NOMO-1 treated with DMSO at 0.1 percent for 48 hours (cell line): ENCODE data around the gene SMYD3.

ENCODE experiments used
- DNase-seq: peaks from one replicate; lab custom pipeline; 2025; ENCODE audit not compliant: unreplicated experiment; lab: John Stamatoyannopoulos, UW

Gene SMYD3

DNA sequence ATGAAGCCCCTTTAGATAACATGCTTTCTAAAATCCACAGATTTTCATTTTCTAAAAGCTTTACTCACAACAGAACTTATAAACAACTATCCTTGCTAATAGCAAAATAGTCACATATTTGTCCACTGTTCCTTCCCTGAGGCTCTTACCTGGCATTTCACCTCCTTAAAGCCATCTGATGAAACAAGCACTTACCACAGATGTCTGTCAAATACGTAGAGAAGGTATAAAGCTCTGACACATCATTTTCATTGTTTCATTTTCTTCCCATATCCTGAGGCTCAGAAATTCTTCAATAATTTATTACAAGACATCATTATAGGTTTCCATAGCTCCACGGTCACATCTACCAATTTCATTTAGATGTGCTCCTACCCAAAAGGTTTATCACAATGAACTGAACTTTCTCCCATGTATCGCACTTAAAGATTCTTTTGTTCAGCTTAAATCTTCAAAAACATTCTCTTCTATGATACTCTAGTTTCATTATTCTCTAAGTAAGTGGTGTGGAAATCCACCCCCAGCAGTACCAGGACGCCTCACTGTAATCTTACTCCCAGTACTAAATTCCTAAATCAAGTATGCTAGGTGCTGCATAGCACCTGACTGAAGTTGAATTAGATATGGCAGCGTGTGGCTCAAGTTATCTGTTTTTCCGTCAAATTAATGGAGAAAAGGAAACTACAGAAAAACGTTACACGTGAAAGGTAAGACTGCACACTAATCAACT lies 569.6 kb downstream of the SMYD3 start:
- DNase-seq: no peak

DNA sequence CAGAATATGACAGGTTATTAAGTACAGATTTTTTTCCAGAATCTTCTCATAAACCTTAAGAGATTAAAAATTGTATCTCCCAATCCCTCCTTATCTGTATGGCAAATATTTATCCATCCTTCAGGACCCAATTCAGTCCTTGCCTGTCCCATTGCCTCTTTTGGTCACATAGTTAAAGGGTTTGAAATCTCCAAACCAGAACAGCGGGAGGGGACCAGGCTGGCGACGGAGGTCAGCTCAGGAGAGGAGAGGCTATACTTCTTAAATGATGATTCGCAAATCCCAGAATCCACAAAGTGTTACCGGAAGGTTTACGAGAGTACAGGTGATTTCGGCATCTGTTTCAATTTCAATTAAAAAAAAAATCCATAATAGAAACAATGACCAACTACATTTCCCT lies 572.7 kb downstream of the SMYD3 start:
- DNase-seq: no peak

DNA sequence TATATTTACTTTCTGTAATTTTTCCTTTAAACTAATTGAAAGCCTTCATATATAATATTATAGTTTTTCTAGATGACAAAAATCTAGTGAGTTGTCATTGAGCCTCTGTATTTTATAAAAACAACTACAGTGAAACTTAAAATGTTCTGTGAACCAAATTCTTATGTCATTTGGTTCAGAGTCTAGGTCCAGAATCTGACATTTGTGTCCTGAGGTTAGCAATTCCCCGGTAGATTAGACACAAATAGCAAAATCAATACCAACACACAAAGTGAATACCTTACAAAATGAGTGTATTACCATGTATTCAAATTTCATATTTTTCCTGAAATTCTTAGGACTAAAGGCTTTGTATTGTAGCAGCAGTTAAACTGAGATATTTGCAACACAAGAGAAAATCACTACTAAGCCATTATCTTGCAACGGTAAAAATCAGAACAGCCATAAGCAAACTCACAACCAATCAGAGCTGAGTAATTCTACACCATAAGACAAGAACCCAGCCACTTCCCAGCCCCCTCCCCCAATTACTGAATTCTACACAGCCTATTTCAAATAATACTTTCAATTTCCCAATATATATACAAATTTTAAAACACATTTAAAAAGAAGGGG lies 573.5 kb downstream of the SMYD3 start:
- DNase-seq: no peak

DNA sequence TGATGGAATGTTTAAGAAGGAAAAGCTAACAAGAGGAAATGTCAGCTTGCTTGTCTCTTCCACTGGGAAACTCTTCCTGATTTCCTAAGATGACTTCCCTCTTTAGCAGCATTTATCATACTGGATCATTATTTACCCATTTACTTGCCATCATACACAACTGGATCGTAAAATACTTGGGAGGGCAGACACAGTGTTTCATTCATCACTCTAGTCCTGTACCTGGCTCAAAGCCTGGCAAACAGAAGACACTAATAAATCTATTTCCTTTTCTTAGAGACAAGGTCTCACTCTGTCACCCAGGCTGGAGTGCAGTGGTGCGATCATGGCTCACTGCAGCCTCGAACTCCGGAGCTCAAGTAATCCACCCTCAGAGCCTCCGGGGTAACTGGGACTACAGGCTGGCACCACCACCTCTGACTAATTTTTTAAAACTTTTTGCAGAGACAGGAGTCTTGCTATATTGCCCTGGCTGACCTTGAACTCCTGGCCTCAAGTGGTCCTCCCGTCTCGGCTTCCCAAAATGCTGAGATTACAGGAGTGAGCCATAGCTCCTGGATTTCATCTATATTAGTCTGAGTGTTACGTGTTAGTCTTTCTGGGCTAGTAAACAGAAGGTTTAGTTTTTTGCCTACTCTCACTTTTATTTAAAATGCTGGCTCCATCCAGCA lies 574.6 kb downstream of the SMYD3 start:
- DNase-seq: no peak

DNA sequence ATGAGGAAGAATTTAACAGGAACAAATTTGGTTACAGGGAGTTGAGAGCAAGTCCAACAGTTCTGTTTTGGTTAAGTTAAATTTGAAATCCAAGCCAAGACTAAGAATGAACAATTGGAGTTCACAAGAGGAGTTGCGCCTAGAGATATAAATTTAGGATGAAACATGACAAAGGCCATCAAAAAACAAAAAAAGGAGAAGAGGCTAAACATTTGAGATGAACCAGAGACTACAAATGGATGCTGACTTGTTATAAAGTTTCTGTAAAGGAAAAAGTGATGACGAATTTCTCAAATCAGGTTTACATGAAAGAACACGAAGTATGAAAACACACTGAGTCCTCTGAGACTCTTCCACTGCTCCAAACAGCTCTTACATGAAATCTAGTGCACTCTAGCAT lies 575.6 kb downstream of the SMYD3 start:
- DNase-seq: no peak

DNA sequence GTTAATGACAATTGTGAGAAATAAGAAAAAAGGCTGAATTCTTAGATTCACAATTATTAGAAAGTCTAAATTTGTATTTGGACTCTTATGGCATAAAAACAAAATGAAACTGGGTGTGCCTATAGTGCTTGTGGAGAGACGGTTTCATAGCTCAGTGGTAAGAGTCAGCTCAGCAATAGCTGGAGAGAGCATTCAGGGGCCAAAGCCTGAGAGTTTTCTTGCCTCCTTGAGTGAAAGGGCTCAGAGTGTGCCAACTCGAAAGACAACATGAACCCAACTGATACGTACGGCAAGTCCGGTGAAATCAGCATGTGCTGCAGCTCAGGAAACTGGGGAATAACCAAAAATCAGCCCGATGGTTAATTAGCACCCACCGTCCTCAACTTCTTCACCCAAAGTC lies 577.9 kb downstream of the SMYD3 start:
- DNase-seq: no peak

DNA sequence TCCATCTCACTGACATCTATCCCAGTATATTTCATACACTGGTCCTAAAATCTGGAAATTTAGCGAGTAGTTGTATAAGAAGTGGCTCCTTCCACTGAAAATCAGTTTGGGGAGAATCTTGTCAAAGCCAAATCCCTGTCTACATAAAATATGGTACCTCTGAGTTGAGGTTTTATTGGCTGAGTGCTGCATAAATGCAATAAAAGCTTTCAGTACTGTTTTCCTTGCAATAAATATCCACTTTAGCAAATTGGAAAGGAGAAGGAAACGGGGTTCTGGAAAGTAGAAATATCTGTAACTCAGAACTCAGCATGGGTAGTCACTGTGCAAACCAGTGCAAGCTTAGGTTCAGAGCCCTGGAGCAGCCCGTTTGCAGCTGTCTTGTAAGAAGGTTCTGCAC lies 580.2 kb downstream of the SMYD3 start:
- DNase-seq: no peak

DNA sequence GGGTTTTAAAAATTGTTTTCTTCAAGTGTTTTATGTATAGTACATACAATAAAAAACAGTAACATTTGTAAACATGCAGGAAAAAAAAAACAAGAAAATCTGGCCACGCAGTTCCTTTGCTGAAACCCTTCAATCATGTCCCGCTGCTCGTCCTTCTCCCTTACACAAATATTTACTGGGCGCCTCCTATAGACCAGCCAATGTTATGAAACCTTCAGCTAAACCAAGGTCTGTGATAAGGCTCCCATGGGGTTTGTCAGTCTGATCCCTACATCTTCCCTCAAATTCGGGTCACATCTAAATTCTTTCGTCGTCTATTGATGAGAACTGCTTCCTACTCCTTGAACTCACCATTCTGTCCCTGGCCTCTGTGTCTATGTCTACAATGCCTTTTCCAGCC lies 583.9 kb downstream of the SMYD3 start:
- no peak for DNase-seq

DNA sequence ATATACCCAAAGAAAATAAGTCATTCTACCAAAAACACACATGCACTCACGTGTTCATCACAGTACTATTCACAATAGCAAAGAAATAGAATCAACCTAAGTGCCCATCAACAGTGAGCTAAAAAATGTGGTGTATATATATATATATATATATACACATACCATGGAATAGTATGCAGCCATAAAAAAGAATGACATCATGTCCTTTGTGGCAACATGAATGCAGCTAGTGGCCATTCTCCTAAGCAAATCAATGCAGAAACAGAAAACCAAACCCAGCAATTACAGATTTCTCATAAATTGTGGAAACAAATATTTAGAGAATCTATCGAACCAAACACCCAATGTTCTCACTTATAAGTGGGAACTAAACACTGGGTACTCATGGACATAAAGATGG lies 585.7 kb downstream of the SMYD3 start:
- no peak for DNase-seq

DNA sequence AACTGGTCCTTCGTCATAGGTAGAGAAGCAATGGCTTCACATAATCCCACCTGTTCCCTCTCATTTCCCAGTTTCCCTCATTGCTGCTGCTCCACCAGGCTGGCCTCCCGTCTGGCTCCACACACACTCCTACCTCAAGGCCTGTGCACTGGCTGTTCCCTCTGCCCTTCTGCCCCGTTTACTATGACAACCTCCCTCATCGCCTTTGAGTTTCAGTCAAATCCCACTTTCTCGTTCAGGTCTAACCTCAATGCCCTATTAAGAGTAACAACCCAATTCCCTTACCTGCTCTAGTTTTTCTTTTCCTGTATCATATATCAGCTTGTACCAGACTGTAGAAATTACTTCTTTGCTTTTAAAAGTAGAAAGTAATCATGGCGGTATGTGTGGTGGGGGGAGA lies 589.7 kb downstream of the SMYD3 start:
- no peak for DNase-seq

DNA sequence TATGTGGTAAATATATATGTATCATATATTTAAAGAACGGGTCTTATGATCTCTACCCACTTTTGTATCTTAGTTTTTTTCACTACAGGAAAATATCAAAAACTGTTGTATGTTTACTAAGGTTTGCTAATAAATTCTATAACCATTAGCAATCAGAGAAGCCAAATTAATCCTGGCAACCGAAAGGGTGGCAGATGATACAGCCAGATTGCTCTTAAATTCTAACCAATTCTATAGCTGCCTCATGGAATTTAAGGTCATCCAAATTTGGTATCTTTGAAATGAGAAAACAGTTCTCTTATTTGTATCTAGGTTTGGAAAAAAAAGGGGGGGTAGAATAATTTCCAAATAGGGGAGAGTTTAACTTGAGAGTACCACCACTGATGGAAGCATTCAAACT lies 591.2 kb downstream of the SMYD3 start:
- DNase-seq: no peak

DNA sequence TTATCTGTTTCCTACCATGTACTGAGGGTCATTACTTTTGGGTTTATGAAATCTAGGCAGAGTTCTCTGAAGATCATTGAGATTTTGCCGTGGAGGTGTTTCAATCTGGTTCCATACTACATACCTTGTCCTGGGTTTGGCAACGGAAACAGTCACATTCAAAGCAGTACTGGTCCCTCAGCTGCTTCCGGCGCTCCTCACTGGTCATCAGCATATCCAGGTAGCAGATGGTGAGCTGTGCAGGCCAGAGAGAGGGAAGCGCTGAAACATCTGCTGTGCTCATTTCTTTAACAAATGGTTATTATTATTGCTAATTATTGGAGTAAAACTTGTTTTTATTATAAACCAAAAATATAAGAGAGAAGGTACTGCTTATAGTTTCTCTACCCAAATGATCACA lies 591.7 kb downstream of the SMYD3 start:
- no peak for DNase-seq

DNA sequence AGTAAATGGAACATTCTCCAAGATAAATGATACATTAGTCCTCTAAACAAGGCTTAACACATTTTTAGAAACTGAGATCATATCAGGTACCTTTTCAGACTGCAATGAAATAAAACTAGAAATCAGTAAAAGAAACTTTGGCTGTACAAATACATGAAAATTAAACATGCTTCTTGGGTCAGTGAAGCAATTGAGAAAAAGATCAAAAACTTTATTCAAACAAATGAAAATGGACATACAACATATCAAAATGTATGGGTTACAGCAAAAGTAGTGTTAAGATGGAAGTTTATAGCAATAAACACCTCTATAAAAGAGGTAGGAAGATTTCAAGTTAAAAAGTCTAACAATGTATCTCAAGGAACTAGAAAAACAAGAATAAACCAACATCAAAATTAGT lies 598.5 kb downstream of the SMYD3 start:
- DNase-seq: no peak

DNA sequence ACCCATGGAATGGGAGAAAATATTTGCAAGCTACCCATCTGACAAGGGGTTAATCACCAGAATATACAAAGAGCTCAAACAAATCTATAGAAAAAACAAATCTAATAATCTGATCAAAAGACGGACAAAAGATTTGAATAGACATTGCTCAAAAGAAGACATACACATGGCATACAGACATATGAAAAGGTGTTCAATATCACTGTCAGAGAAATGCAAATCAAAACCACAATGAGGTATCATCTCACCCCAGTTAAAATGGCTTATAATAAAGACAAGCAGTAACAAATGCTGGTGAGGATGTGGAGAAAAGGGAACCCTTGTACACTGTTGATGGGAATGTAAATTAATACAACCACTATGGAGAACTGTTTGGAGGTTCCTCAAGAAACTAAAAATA lies 600.9 kb downstream of the SMYD3 start:
- DNase-seq: no peak

DNA sequence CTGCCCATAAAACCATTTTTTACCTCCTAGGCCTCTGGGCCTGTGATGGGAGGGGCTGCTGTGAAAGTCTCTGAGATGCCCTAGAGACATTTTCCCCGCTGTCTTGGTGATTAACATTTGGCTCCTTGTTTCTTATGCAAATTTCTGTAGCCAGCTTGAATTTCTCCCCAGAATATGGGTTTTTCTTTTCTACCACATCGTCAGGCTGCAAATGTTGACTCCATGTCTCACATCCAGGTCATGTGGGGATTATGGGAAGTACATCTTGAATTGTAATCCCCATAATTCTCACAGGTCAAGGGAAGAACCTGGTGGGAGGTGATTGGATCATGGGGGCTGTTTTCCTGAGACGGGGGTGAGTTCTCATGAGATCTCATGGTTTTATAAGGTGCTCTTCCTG lies 603.2 kb downstream of the SMYD3 start:
- no peak for DNase-seq

DNA sequence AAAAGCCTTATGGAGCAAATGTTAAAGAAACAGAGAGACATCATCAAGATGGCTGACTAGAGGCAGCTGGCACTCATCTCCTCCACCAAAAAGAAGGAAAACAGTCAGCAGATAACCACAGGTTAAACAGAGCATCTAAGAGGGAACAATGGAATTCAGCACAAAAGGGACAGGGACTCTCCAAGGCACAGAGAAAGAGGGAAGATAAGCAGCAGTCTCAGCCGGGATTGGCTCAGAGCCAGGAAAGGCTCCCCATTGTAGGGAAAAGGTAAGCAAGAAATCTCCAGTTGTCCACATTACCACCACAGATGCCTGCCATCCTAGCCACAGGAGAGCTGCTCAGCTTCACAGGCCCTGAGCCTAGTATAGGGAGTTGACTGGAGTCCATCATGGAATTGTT lies 605.5 kb downstream of the SMYD3 start:
- no peak for DNase-seq

DNA sequence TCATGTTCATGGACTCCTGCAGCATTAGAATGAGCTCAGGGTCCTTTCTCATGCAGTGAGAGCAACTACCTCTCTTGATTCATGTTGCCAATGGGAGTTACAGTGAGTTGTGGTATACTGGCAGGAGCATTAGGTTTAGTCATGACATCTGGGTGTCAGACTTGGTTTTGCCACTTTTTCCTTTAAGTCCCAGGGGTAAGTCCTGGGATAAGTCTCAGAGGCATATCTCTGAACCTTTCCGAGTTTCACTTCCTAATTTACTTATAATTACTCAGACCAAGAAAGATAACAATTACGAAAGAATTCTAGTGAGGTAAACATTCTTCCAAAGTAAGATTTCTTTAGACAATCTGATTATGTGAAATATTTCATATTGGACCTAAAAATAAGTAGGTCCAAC lies 606.0 kb downstream of the SMYD3 start:
- DNase-seq: peak; percentile 82

DNA sequence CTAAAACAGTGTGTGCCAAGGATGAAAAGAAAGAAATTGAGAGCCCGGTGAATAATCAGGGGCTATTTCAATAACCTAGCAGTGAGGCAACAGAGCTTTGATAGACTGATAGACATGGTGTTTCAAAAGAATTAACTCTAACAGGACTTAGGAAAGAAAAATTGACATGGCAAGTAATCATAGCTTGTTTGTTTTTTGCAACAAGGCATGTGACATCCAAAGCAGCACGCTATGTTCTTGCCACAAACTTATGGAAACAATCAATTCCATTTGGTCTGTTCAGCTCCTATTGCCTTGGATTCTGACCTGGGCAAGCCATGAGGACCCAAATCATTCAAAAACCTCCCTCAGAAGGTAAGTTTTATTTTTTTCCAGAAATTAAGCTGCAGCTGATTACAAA lies 608.5 kb downstream of the SMYD3 start:
- no peak for DNase-seq

DNA sequence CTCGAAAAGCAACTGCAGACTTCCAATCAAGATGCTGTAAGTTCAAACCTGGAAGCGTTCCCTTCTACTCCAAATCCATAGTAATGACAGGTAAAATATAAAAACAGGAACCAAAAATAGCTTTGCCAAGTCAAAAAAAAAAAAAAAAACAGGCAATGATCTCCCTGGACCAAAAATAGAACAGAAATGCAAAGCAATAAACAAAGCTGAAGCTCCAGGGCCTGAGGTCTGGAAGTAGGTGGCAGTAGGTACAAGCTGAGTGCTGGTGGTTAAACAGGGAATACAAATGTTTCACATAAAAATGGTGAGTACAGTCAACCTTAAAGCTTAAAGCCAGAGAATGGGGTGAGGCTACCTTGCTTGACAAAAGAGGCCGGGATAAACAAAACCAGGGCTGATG lies 610.8 kb downstream of the SMYD3 start:
- DNase-seq: no peak

DNA sequence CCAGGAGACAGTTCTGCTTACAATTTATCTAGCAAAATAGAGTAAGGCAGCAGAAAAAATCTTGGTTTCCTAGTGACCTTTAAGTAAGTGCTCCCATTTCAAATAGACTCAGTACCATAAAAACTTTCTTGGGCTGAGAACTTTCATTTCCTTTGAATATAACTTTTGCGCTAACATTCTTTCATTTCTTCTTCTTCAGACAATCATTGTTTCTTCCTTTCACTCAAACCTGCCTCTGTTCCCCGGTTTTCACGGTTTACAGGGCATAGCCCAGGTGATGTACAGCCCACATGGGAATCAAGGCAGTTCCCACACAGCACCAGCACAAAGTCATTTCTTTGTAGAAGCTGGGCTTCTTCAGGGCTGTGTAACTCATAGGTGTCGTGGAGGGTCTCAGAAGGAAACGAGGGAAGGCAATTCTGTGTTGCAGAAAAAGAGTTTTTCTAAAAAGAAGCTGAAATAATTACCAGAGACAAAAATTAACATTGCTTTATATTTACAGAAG lies 611.6 kb downstream of the SMYD3 start:
- DNase-seq: no peak

DNA sequence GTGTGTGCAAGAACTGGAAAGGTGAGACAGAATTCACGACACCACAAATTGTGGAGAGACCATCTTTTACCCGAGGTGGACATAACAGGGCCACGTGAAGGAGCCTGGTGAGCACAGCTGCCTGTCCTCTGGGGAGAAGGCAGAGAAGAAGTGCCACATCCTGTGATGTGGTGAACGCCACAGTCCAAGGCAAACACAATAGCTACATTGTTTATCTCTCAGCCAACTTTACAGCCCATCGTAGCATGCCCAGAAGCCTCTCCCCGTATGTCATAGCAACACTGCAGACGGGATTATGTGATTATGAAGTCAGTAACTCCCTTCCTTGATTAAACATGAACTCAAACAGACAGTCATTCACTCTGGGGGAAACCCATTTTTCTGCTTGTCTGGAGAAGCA lies 612.2 kb downstream of the SMYD3 start:
- no peak for DNase-seq

DNA sequence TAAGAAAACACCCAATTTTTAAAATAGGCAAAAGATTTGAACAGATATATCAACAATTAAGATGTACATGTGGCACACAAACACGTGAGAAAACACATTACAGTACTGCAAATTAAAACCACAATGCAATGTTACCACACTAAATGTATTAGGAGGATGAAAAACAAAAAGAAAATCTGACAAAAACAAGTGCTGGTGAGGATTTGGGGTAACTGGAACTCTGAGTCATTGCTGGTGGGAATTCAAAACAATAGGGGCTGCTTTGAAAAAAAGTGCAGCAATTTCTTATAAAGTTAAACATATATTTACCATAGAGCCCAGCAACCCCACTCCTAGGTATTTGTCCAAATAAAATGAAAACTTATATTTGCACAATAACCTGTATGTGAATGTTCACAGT lies 614.1 kb downstream of the SMYD3 start:
- DNase-seq: no peak
